Stimulated activated CD4-positive, alpha-beta T cell treated with anti-CD3 and anti-CD28 coated beads, Interleukin-1b, Interleukin-23, amount 100 ng/mL, for 48 hours (primary cell): ENCODE measurements around the gene BICC1.

Experiments
- DNase-seq: peaks from one replicate; pipeline ENCODE4 v3.0.0-alpha.2; 2020

Gene BICC1

DNA sequence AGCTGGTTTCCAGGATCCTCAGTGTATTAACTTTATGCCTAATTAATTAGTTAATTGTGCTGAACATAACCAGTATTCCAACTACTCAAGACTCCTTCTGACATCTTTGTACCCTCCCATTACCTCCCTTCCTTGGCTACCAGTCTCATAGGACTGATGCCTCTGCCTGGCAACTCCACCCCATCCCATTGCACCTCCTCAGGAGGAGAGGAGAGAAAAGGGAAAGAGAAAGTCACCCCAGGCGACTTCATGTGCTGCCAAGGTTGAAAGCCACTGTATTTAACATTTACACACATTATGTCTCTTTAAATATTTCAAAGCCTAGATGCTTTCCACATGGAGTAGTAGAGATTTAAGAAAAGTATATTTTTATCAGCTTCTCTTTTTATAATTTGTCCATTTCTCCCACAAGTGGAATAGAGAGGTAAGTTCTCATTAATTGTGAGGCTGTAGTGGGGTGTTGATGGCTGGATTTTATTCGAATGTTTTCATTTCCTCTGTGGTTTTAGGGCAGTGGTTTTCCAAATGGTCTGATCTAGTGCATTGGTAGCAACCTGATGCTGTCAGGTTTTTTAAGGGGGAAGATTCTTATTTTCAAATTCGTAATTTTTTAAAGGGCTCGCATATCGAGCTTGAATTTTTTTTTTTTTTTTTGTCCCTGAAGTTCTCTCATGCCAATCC is 148.0 kb downstream of the BICC1 start:
- DNase-seq = no peak

DNA sequence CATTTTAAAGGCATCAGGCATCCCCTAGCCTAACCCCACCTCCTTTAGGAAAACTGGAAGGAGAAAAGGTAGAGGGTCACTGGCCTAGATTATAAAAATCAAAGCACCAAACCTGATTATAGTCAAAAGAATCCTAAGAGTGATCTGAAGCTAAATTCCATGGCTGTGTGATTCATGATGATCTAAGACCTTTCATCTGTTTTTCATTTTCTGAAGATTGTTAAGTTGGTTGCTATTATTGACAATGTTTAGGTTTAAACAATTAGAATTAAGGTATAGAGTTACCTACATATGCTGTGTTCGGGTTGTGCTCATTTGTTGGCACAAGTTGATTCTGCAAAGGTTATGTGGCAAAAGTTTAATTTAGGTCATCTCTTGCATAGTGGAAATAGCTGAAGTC is 148.7 kb downstream of the BICC1 start:
- DNase-seq = no peak

DNA sequence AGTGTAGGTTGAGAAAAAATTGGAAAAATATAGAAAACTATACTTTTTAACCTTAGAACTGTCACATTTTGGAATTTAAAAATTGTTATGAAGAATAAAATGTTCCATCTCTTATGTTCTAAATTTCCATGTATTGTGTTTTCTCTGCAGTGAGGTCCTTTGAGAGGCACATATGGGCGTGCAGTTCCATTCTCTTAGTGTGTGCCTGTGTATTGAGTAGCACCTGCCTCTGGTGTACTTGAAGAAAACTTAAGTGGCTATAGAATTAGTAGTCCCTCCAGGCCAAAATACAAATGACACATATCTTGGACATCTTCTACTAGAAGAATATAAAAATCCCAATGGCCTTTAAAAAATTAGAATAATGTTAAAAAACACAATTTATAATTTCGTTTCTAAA is 149.2 kb downstream of the BICC1 start:
- no peak for DNase-seq

DNA sequence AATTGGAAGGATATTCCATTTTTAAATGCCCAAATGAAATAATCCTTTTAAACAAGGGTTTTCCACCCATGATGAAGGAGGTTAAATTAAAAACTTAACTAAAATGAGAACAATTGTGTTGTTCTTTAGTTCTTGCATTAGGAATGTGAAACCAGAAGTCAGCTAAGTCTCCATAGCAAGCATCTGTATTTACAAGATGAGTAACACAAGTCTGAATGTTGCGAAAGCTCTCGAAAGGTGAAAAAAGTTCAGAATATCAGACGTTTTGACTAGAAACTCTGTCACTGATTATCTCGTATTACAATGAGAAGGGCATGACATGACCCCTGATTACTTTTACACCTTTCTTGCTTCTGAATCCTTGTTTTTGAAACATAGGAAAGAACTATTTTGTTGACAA is 149.6 kb downstream of the BICC1 start:
- DNase-seq = no peak

DNA sequence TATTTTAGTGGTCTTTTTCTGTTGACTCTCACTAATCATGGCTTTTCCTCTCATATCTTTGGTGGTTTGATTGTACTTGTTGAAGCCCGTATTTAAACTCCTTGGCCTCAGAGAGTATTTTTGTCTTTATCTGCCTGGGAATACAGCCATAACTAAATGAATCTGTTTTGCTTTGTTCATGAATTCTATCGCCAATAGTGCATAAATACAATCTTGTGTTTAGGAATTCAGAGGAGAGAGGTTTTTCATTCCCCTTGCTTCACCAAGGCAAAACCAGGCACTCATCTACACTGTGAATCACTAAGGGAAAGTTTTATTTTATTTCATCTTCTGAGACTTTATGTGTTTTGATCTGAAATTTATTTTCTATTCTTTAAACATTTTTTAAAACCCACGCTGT is 152.7 kb downstream of the BICC1 start:
- no peak for DNase-seq

DNA sequence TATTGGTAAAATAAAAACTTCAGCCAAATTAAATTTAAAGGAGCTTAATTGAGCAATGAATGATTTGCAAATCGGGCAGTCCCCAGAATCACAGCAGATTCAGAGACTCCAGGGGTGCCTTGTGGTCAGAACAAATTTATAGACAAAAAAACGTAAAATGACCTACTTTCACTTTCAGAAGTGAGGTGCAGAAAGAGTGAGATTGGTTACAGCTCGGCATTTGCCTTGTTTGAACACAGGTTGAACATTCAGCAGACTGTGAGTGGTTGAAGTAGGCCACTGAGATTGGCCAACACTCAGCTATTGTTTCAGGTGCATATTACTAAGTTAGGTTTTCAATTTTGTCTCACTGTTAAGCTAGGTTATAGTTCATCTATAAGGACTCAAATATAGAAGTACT is 153.4 kb downstream of the BICC1 start:
- no peak for DNase-seq

DNA sequence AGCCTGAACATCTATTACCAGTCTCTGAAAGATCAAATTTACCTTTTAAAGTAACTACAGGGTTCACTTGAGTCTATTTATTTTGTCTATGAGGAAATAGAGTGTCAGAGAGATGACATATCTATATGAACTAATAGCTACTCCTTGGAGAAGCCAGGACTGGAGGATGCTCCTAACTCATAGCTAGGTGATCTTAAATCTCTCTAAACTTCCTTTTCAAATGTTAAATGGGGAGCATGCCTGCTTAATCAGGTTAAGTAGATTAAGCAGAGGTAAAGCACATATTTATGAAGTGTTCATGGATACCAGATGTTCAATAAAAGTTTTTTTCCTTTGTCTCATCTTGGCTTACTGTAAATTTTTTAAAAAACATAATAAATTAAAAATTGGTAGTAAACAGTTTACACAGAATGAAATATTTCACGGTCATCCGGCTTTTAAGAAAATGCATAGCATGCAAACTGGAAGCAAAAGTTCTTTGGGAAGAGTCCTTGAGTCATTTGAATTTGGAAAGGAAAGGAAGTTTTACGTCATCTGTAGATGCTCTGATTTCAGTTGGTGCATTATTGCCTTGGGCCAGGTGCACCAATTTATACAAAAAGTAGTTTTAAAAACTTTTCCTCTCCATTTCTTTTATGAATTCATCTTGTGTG is 155.1 kb downstream of the BICC1 start:
- DNase-seq = no peak

DNA sequence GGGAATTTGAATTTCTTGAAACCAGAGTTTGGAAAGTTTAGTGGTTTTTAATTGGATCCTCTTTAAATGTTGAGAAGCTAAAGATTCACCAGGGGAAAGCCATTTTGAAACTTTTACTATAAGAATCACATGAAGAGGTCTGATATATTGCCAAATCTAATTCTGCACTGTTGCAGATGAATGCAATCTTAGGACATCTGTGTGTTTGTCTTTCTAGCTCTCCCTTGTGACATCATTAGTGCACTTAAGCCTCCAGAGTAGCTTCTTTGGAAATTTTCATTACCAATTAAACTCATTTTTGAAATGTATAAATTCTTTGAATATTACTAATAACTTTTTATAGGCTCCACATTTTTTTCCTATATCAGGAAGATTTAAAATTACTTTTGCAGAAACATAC is 160.2 kb downstream of the BICC1 start:
- no peak for DNase-seq

DNA sequence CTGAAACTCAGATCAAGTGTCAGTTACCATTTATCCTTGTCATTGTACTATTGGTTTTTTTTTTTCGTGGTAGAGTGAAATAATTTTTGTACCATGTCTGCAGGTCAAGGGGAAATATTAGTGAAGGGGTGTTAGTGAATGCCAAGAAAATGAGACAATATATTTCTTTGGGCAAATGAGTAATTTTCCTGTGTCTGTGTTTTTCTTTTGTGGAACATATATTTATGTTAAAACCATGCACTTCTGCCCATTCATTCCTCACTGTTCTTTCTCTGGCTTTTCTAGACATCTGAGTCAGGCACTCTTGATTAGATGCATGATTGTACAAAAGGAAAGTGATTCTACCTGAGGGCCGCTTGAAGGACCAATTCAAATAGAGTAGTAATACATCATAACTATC is 161.6 kb downstream of the BICC1 start:
- no peak for DNase-seq

DNA sequence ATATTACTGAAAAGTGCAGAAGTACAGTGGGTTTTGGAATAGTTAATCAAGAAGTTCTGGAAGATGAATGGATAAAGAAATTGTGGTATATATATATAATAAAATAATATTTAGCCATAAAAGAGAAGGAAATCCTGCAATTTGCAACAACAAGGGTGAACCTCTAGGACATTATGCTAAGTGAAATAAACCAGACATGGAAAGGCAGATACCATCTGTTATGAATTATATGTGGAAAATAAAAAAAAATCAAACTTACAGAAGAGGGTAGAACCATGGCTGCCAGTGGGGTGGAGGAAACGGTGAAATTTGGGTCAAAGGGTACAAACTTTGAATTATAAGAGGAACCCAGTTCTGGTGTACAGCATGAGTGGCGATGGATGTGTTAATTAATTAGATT is 162.6 kb downstream of the BICC1 start:
- DNase-seq = no peak

DNA sequence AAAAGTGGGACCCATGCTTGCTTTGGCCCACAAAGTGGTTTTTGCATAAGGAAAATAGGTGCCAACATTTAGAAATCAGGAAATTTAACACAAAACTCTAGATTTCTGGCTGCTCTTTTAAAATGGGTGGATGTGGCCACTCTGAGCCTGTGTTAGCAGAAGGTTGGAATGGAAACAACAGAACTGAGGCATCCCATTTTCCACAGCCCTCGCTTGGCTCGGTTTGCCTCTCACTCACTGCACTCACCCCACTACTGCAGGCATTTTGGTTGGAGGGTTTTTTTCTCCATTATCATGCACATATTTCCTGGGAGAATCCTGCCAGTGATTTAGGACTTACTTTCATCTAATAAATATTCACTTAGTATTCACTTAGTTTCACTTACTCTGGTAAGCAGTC is 178.9 kb downstream of the BICC1 start:
- no peak for DNase-seq

DNA sequence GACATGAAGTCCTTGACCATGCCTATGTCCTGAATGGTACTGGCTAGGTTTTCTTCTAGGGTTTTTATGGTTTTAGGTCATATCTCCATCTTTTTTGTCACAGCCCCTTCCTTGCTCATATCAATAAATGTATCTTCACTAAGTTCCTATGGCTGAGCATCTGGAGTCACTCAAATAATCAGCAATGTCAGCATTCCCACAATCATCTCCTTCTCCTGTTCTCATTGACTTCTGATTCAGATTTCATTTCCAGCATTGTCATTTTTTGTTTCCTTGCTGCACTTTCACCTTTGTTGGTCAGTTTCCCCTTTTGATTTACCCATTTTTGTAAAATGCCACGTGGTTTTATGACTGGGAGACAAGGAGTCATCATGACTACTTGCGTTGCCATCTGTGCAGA is 181.2 kb downstream of the BICC1 start:
- DNase-seq = no peak

DNA sequence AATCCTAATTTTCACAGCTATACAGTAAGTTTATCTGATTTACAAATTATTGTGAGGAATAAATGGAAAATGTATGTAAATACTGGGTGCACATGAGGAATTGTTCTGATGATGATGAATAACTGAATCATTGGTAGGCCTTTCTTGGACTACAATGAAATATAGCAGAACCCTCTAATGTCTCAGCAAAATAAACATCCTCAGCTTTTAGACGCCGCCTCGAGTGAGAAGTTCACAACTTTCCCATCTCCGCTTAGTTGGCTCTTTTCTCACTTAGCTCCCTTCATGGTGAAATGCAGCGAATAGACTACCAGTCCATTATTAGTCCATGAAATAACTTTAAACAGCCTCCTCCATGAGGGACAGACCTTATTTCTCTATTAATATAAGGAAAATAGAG is 182.3 kb downstream of the BICC1 start:
- no peak for DNase-seq

DNA sequence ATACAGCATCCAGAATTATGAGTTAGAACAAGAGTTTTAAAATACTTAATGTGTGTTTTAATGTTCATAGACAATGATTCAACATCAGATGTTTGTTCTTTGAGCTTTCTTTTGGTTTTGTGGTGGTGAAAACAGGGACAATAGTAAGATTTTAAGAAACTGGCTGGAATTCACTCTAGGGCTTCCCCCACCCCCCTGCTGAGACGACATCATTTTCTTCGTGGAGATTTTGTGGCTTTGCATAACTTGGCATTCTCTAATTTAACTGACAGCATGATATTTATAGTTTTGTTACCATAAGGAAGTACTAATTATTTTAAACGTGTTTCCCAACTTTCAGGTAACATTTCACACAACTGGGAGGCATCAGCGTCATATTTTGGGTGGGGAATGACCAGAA is 184.1 kb downstream of the BICC1 start:
- no peak for DNase-seq

DNA sequence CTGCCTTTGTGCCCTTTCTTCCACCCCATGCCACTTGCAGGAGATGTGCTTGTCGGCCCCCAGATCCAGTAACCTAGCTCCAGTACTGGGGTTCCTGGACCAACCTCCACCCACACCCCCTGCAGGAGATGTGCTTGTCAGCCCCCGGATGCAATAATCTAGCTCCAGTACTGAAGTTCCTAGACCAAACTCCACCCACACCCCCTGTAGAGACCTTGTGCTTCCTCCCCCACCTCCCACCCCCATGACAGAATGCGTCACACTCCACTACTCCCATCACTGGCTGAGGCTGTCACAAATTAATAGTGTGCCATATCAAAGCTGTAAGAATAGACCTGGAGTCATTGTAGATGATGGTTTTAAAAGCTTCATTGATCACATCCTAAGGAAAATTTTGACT is 185.0 kb downstream of the BICC1 start:
- no peak for DNase-seq

DNA sequence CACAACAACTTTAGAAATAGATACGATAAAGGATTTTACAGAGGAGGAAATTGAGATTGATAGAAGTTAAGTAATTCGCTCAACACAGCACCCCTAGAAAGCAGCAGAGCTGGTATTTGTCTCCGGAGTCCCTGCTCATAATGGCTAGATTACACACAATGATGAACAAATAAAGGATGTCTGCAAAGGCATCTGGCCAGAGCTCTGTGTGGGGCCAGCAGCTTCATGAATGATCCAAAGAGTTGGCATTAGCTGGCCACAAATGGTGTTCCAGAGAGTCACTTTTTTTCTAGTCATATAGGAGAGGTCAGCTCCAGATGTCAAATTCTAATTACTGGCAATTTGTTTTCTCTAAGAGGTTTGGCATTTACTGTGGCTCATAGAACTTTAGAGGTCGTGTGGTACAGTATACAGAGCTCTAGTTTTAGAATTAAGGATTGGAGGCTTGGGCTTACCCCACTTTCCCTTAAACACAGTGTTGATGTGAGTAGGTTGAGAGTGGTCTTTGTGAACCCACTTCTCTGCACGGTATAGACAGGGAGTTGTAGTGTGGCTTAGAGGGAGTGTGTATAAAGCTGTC is 186.2 kb downstream of the BICC1 start:
- DNase-seq = no peak

DNA sequence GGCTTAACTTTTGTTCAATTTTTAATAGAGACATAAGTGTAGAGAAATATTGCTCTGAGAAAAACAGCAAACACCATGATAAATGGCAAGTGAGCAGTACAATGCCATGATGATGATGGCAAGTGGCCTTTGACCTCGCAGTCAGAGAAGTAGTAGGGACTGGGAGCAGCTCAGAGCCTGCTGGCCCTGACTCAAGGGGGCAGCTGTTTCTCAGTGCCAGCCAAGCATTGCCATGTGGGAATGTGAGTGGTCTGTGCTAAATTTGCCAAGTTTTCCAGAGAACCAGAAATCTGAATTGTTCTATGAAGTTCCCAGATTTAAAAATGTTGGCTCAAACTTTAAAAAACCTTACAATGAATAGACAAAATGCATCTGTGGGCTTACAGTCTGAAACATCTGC is 187.9 kb downstream of the BICC1 start:
- no peak for DNase-seq

DNA sequence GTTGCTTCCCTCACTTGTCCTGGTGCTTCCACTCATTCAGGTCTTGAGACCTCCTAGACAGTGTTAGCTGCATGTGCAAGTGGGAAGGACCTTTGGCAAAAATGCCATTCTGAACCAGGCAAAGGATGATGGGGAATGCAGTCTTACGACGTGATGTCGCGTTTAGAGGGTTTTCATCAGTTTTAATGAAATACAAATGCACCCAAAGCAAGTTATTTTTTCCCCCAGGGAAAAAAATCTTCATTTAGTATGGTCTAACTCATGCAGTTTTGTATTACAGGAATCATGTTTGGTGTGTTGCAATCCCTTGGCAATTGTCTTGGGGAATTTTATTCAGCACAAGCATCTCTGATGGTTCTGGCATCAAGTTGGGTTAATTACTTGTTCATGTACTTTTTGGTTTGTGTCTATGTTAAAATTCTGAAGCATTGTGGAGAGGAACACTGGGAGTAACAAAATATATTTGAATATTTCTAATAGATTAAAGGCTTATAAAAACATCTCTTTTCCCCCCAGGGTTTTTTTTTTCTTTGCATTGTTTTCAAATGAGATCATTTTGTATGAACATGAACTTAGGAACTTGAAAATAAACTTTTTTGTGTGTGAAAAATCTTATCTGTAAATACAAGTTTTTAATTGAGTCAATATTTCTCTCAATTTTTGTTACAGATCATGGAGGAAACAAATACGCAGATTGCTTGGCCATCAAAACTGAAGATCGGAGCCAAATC is 188.9 kb downstream of the BICC1 start:
- no peak for DNase-seq

DNA sequence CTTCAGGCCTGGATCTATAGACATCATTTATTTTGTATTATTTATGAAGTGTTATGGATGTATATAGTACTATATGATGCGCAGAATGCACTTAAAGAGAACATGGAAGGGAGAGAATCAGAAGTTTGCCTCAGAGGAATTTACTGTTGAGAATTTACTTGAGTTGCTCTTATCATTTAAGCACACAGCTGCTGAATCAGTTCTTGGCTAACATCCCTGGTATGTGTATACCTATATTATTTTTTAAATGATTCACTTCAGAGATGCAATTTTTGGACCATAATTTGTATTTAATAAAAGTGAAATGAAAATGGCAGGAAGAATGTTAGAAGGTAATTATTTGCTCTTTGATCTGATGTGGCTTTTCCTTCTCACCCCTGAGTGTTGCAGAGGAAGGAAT is 191.6 kb downstream of the BICC1 start:
- no peak for DNase-seq

DNA sequence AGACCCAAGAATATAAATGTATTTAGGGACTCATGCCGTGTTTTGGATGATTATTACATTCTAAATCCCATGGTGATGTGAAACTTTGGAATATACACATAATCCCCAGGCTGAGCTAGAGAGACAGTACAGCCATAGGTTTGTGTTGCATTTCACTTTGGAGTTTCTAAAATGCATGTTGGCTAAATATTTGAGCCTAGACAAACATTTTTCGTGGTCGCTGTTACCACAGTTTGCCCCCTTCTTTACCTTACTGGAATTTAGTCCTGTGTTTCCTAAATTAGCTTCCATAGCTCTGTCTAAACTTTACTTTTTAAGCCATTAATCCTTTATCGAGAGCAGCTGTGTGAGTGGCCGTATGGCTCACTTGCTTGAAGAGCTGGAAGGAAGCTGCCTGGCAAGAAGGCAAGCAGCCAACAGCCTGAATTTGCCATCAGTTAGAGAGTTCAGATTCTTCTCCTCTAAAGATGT is 192.0 kb downstream of the BICC1 start:
- no peak for DNase-seq

DNA sequence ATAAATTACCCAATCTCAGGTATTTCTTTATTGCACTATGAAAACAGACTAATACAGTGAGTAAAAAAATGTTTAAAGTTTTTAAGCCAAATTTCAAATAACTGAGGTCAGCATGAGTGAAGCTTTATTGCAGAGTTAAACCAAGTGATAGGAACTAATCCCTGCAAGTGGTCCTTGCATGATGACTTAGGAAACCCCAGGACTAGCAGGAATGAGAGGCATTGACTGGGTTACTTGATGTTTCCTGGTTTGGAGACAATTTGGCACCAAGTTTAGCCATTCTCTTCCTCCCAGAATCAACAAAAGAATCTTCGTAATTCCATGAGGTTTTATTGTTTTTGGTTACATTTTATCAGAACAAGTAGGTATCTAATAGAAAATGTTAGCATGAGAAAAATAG is 194.2 kb downstream of the BICC1 start:
- no peak for DNase-seq

DNA sequence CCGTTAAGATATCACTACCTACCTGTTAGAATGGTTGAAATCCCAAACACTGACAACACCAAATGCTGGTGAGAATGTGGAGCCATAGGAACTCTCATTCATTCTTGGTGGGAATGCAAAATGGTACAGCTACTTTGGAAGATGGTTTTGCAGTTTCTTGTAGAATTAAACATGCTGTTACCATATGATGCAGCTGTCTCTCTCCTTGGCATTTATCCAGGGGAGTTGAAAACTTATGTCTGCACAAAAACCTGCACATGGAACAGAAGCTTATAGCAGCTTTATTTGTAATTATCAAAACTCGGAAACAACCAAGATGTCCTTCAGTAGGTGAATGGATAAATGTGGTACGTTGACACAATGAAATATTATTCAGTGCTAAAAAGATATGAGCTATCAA is 199.5 kb downstream of the BICC1 start:
- no peak for DNase-seq

DNA sequence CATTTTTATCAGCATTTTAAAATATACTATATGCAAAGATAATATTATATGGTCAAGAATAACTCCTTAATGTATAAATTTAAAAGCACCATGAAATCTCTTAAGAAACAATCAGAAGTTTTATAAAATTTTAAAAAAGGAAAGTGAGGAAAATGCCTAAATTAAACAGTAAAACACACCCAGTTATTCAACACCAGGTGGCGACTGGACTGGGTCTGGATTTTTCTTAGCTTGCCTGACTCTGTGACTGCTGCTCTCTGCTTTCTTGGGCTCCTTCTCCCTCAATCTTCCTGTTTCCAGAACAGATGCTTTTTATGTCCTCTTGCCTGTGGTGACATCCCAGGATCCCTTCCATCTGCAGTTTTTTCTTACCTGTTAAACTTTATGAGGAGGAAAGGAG is 200.3 kb downstream of the BICC1 start:
- no peak for DNase-seq

DNA sequence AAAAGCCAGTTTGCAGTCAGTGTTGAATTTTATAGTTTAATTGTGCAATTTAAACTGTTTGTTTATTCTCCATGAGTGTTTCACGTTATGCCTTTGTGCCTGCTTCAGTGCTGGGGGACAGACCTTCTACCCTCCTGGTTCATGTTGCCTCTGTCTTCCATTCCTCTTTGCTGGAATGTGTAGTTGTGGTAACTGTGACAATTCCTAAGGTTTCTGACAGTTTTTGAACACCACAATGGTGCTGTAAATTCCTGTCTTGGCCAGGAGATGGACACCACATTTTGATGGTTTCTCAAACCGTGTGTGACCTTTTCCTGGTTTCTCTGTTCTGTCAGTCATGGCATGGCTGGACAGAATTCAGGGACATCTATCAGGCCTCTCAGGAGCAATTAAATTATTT is 201.7 kb downstream of the BICC1 start:
- no peak for DNase-seq
